ENCODE data around the gene TCOF1.

The TCOF1 gene, protein sequence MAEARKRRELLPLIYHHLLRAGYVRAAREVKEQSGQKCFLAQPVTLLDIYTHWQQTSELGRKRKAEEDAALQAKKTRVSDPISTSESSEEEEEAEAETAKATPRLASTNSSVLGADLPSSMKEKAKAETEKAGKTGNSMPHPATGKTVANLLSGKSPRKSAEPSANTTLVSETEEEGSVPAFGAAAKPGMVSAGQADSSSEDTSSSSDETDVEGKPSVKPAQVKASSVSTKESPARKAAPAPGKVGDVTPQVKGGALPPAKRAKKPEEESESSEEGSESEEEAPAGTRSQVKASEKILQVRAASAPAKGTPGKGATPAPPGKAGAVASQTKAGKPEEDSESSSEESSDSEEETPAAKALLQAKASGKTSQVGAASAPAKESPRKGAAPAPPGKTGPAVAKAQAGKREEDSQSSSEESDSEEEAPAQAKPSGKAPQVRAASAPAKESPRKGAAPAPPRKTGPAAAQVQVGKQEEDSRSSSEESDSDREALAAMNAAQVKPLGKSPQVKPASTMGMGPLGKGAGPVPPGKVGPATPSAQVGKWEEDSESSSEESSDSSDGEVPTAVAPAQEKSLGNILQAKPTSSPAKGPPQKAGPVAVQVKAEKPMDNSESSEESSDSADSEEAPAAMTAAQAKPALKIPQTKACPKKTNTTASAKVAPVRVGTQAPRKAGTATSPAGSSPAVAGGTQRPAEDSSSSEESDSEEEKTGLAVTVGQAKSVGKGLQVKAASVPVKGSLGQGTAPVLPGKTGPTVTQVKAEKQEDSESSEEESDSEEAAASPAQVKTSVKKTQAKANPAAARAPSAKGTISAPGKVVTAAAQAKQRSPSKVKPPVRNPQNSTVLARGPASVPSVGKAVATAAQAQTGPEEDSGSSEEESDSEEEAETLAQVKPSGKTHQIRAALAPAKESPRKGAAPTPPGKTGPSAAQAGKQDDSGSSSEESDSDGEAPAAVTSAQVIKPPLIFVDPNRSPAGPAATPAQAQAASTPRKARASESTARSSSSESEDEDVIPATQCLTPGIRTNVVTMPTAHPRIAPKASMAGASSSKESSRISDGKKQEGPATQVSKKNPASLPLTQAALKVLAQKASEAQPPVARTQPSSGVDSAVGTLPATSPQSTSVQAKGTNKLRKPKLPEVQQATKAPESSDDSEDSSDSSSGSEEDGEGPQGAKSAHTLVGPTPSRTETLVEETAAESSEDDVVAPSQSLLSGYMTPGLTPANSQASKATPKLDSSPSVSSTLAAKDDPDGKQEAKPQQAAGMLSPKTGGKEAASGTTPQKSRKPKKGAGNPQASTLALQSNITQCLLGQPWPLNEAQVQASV (N-terminal part only)

DNA sequence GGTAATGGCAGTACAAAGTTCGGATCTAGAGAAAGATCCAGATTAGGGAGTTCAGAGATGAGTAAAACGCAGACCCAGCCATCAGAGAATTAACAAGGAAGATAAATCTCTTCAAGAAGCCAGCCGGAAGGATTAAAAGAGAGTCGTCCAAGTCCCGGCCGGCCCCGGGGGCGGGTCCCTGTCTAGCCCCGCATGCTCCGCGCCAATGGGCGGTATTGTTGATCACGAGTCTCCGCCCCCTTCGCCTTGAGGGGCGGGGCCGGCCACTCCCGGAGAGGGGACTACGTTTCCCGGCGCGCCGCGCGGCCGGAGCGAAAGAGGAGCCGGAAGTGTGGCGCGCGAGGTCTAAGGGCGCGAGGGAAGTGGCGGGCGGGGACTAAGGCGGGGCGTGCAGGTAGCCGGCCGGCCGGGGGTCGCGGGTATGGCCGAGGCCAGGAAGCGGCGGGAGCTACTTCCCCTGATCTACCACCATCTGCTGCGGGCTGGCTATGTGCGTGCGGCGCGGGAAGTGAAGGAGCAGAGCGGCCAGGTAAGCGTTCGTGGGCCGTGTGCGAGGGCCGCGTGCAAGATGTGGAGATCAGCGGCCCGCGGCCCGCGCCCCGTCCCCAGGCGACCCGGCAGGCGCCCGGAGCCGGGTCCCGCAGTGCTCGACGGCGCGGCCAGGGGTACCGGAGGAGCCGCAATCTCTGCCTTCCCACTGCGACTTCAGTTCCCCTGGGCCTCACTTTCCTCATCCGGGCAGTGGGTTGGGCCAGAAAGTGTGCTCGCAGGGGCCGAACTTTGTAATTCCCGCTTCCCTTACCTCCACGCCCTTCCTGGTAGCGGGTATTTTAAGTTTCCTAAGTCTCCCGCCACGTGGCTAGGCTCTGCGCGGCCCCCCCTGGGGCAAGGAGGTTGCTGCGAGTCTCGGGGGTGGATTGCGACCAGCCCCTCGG, at the start of gene TCOF1:
Gene TCOF1 (plus strand): TSS at position 372 of the 935 bp plus-strand sequence. CDS start 50 bp downstream, at position 422.
- DNase-seq = peak; percentile 98

DNA sequence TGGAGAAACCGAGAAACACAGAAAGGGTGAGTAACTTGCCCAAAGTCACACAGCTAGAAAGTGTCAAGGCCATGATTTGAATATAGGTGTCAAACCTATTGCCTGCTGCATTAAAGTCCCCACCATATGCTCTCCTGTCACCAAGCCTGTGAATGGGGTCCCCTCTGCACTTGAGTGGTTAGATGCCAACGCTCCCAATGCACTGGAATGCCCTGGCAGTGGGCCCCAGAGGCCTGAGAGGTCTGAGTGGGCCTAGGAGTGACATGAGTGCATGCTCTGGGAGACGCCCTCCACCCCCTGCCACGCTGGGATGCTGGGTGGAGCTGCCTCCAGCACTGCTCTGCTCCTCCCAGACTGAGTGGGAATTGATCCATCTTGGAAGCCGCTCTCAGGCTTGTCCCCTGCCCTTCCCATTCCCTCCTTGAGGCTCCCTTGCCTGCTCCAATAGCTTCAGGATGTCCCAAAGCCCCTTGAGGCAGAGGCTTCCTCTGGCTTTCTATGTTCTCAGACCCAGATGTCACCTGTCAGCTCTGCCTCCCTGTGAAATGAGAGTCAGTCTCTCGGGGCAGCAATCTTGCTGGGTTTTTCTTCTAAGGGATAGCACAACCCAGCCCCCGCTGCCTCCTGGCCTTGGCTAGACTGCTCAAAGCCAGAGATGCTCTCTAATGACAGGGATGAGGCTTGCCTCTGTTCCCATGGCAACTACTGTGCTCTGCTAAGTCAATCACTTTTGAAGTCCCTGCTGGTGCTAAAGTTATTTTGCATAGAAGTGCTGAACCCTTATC, 48.2 kb upstream of the TCOF1 start:
- DNase-seq = no peak

GRCh38 chr5:150309886-150310239, 47.6 kb upstream of the TCOF1 start:
- no peak for DNase-seq

DNA sequence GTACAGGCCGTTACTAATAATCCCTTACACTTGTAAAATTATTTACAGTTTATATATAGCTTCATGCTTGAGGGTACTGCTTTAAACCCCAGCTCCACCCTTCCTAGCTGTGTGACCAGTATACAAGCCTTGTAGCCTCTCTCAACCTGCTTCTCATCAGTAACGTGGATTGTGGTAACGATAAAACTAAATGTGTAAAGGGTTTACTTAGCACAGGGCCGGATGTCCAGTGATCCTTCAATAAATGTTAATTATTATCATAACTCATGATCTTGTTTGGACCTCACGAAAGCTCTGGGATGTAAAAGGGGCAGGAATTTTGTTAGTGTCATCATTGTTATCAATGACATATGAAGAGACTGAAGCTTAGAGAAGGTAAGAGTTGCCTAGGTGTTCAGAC, 47.3 kb upstream of the TCOF1 start:
- no peak for DNase-seq

DNA sequence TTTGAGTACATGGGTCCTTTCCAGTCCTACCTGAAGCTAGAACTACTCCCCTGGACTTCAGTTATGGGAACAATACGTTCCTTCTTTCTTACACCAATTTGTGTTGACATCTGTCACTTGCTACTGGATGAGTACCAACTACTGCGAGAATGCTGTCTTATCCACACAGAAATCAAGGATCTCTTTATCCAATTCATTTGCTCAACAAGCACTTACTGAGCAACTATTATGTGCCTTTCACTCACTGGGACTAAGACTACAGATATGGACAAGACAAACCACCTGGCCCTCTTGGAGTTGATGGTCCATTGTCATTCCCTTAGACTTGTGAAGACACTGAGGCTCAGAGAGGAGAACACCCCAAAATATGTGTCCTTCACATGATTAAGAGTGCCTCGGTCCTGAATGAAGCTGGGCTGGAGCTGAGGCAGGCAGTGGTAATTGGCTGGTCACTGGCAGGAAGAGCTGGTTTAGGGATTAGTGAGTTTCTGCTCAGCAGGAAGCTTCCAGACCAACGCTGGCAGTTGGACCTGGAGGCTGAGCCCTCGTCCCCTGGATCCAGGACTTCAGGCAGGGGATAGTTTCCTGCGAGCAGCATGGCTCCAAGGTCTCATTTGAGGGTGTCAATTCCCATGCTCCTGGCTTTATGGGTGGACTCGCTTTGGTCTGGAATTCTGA, 46.3 kb upstream of the TCOF1 start:
- DNase-seq = no peak

- DNase-seq = no peak
These were observed 45.0 kb upstream of the TCOF1 start for GRCh38 chr5:150312518-150312917.

GRCh38 chr5:150313501-150313900, 44.0 kb upstream of the TCOF1 start:
- DNase-seq = no peak

- no peak for DNase-seq
These were observed 43.4 kb upstream of the TCOF1 start for GRCh38 chr5:150313921-150314716.

GRCh38 chr5:150315245-150315644, 42.3 kb upstream of the TCOF1 start:
- no peak for DNase-seq

- DNase-seq = no peak
These were observed 41.2 kb upstream of the TCOF1 start for GRCh38 chr5:150316320-150316719.

GRCh38 chr5:150317048-150318003, 40.2 kb upstream of the TCOF1 start:
- DNase-seq = no peak

GRCh38 chr5:150318613-150319483, 38.6 kb upstream of the TCOF1 start:
- no peak for DNase-seq

GRCh38 chr5:150319484-150319790, 38.1 kb upstream of the TCOF1 start:
- no peak for DNase-seq

GRCh38 chr5:150320044-150320613, 37.4 kb upstream of the TCOF1 start:
- no peak for DNase-seq

GRCh38 chr5:150321211-150321610, 36.3 kb upstream of the TCOF1 start:
- no peak for DNase-seq

- no peak for DNase-seq
These were observed 35.7 kb upstream of the TCOF1 start for GRCh38 chr5:150321784-150322183.

- no peak for DNase-seq
These were observed 35.3 kb upstream of the TCOF1 start for GRCh38 chr5:150322202-150322601.

All from activated effector memory CD4-positive, alpha-beta T cell treated with Interleukin-2 at 50 U/mL for 16 hours (primary cell).